Fibroblast of lung (primary cell): Measurements from ENCODE around the gene GBP2. TPM values are rescaled to one million over a fixed set of nuclear protein-coding genes. Genes with fewer than 3 reads are reported as not detected.

Experiments
- DNase-seq, 2 donors: peaks; one replicate each; pipeline versions ENCODE4 v3.0.0 to v3.0.0-alpha.2; 2010; ENCODE audit warnings: low read depth in 2 of 2
- H2AFZ ChIP-seq: 2 replicates; pipeline ENCODE4 v1.5.1; 2012; ENCODE audit warnings: low read length, control low read depth, inconsistent platforms
- H3K27ac ChIP-seq: 2 replicates; pipeline ENCODE4 v1.5.1; 2011; ENCODE audit warnings: low read length, control low read depth; ENCODE audit not compliant: insufficient read depth
- H3K27me3 ChIP-seq: 2 replicates; pipeline ENCODE4 v1.5.1; 2011; ENCODE audit warnings: mild to moderate bottlenecking, low read length; ENCODE audit not compliant: control insufficient read depth, insufficient read depth
- H3K36me3 ChIP-seq: 2 replicates; pipeline ENCODE4 v1.5.1; 2011; ENCODE audit warnings: low read length; ENCODE audit not compliant: control insufficient read depth, insufficient read depth
- H3K4me1 ChIP-seq: 2 replicates; pipeline ENCODE4 v1.5.1; 2011; ENCODE audit warnings: low read length; ENCODE audit not compliant: control insufficient read depth, insufficient read depth; ENCODE audit errors: extremely low read depth
- H3K4me2 ChIP-seq: 2 replicates; pipeline ENCODE4 v1.5.1; 2011; ENCODE audit warnings: low read length, control low read depth; ENCODE audit not compliant: insufficient read depth; ENCODE audit errors: extremely low read depth
- H3K4me3 ChIP-seq, 4 experiments: fragments of 200-600 bp in 1 of 4; sonication (generic) in 1 of 4; replicated peaks in 1 of 4; 2 replicates each; pipeline ENCODE4 v1.5.1; 2011 to 2016; ENCODE audit warnings: low read length in 4 of 4, low read depth in 3 of 4, mild to moderate bottlenecking in 3 of 4, control low read depth in 2 of 4, inconsistent platforms in 1 of 4, mixed read lengths in 1 of 4; ENCODE audit not compliant: insufficient read depth in 1 of 4; ENCODE audit errors: control extremely low read depth in 1 of 4
- H3K79me2 ChIP-seq: 2 replicates; pipeline ENCODE4 v1.5.1; 2012; ENCODE audit warnings: mild to moderate bottlenecking, low read length, inconsistent platforms; ENCODE audit not compliant: control insufficient read depth, insufficient read depth
- H3K9ac ChIP-seq: 2 replicates; pipeline ENCODE4 v1.5.1; 2011; ENCODE audit warnings: mild to moderate bottlenecking, low read length, control low read depth; ENCODE audit not compliant: insufficient read depth
- H3K9me3 ChIP-seq: 2 replicates; pipeline ENCODE4 v1.5.1; 2012; ENCODE audit warnings: low read depth, low read length; ENCODE audit not compliant: control insufficient read depth, insufficient read depth
- H4K20me1 ChIP-seq: 2 replicates; pipeline ENCODE4 v1.5.1; 2011; ENCODE audit warnings: low read length; ENCODE audit not compliant: control insufficient read depth, insufficient read depth; ENCODE audit errors: extremely low read depth
- EZH2 ChIP-seq: IDR thresholded peaks from 2 replicates; pipeline ENCODE4 v1.5.1; 2012; ENCODE audit warnings: low read length, control low read depth, mild to moderate bottlenecking; ENCODE audit errors: missing control alignments
- polyA plus RNA-seq, 2 donors: library from polyadenylated mRNA; depleted of rRNA in 1 of 2; stranded (reverse) in 1 of 2; unstranded in 1 of 2; fragments of >200 nt; gene quantifications; 2 replicates each; pipeline ENCODE4 v1.2.1, GENCODE V29; 2011 to 2012; ENCODE audit warnings: missing spikeins in 1 of 2
- total RNA-seq: library from RNA; depleted of rRNA; stranded (reverse); fragments of >200 nt; gene quantifications from 2 replicates; pipeline ENCODE4 v1.2.1, GENCODE V29; 2014
- TF ChIP-seq, protein P1 (sequence below), 2 donors: IDR thresholded peaks in 1 of 2; conservative IDR thresholded peaks in 1 of 2; 1 replicate in 1 of 2; 2 replicates in 1 of 2; pipeline ENCODE4 v1.5.1; 2011 to 2012; ENCODE audit warnings: low read length in 2 of 2, control low read depth in 1 of 2, inconsistent platforms in 1 of 2, low read depth in 1 of 2, mild to moderate bottlenecking in 1 of 2

The GBP2 gene
- total and polyA plus RNA-seq, 2 donors (not counting 1 experiment from before 2014, with no cell fraction given): 50.6 to 70.7 TPM

DNA sequence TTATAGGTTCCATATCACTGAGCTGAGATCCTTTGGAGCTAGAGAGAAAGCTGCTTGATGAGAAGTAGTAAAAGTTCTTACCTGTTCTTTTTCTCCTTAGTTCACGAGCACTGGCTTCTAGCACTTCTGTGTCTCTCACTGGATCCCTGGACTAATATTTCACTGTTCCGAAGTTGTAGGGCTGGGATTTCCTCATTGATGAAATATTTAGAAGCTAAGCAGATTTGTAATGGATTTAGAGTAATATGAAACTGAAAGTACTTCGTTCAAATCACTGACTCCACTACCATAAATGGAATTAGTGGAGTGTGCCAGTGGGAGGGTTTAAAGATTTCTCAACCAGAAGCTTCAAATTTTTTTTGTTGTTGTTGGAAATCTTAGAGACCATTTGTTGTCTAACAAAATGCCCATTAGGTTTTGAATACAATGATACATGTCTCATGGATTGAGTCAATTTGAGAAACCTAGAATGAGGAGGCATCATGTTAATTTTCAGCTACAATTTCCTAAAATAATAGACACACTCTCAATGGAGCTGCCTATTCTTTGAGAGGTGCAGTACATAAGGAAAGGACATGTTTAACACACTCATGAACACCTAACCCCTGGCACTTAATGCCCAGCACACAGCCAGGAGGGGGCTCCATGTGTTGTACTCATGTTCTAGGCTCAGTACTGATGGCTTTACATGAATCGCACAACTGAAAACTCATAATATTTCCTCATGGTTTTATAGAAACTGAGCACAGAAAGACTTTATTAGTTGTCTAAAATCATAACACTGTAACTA lies 60.6 kb downstream of the GBP2 start, which contains the start of gene GBP1:
GBP1 (minus strand) TSS at position 130 of the 790 bp plus-strand sequence. CDS start 1,974 bp downstream, outside the sequence.
- Histone ChIP-seq H4K20me1 (no peaks in the 10 kb centered on the region), H3K27me3 (no peaks in the 10 kb centered on the region), H3K4me3 (peak within 1 kb of the TSS; percentile 40 to 97 (median 63)), H3K9ac (peak within 1 kb of the TSS; percentile 51), H3K36me3 (no peaks in the 10 kb centered on the region), H3K4me1 (peaks cover 3% of the 10 kb centered on the region), H3K4me2 (peak within 1 kb of the TSS; percentile 92), H3K27ac (peak within 1 kb of the TSS; percentile 76), H3K9me3 (no peaks in the 10 kb centered on the region), H2AFZ (peak within 1 kb of the TSS; percentile 94), H3K79me2 (peaks cover 8% of the 10 kb centered on the region)
- TF ChIP-seq, protein P1, sequence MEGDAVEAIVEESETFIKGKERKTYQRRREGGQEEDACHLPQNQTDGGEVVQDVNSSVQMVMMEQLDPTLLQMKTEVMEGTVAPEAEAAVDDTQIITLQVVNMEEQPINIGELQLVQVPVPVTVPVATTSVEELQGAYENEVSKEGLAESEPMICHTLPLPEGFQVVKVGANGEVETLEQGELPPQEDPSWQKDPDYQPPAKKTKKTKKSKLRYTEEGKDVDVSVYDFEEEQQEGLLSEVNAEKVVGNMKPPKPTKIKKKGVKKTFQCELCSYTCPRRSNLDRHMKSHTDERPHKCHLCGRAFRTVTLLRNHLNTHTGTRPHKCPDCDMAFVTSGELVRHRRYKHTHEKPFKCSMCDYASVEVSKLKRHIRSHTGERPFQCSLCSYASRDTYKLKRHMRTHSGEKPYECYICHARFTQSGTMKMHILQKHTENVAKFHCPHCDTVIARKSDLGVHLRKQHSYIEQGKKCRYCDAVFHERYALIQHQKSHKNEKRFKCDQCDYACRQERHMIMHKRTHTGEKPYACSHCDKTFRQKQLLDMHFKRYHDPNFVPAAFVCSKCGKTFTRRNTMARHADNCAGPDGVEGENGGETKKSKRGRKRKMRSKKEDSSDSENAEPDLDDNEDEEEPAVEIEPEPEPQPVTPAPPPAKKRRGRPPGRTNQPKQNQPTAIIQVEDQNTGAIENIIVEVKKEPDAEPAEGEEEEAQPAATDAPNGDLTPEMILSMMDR (conservative IDR thresholded peaks at IDR 0.05 in 1 of 2, IDR thresholded peaks at IDR 0.05 in 1 of 2; ENCODE audit: low read depth in 1 of 2, low read length in 2 of 2): no peak
- TF ChIP-seq EZH2: no peak
- DNase-seq: peak; percentile 88 to 96

DNA sequence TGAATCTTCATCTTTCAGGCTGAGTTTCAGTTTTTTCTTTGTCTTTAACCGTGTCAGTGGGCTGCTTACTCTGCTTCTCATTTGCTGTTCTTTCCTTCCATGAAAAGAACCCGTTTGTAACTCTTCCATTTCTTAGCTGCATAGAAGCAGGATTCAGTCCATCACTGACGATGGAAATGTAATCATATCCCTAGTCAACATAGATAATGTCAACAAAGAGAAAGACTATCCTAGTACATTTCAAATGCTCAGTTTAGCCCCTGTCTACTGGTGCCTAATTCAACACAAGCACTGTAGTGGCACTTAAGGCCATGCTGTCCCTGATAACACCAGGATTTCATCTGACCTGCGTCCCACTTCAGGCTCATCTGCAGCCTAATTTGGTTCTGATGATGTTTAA lies 61.3 kb downstream of the GBP2 start:
- no peaks in the 10 kb centered on the region for H3K36me3 ChIP-seq
- H3K9ac ChIP-seq: peak overlapping the region; percentile 51
- H3K4me2 ChIP-seq: peak overlapping the region; percentile 90
- TF ChIP-seq, protein P1 (conservative IDR thresholded peaks at IDR 0.05 in 1 of 2, IDR thresholded peaks at IDR 0.05 in 1 of 2; ENCODE audit: low read depth in 1 of 2, low read length in 2 of 2): no peak
- no peak for TF ChIP-seq EZH2
- peaks cover 3% of the 10 kb centered on the region for H3K4me1 ChIP-seq
- peak overlapping the region; percentile 40 to 97 (median 63) for H3K4me3 ChIP-seq
- H3K79me2 ChIP-seq: peaks cover 8% of the 10 kb centered on the region
- no peaks in the 10 kb centered on the region for H4K20me1 ChIP-seq
- H2AFZ ChIP-seq: peak overlapping the region; percentile 25
- peak in 1 of 2 donors; percentile 36 for DNase-seq
- H3K9me3 ChIP-seq: no peaks in the 10 kb centered on the region
- peak overlapping the region; percentile 28 for H3K27ac ChIP-seq
- H3K27me3 ChIP-seq: no peaks in the 10 kb centered on the region

DNA sequence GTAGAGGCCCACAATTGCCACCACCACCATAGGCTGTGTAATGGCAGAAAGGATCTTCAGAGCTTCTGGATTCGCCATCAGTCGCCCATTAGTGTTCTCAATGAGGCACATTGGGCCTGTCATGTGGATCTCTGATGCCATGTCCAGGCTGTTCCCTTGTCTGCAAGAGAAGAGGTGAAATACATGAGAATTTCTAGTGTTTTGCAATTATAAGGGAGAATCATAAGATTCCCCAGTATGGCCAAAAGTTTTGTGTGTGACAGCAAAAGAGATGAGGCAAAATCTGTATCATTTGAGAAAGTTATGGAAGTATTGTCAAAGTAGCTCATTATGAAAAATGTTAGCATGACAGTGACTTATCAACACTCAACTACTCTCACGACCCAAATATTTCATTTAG lies 62.8 kb downstream of the GBP2 start:
- Histone ChIP-seq H3K9me3 (no peaks in the 10 kb centered on the region), H3K4me3 (peak overlapping the region in 2 of 4 experiments; percentile 70 to 97), H3K79me2 (peaks cover 8% of the 10 kb centered on the region), H2AFZ (no peak overlapping the region), H3K36me3 (peaks cover 3% of the 10 kb centered on the region), H4K20me1 (no peaks in the 10 kb centered on the region), H3K4me2 (no peak overlapping the region), H3K27me3 (no peaks in the 10 kb centered on the region), H3K4me1 (peaks cover 3% of the 10 kb centered on the region), H3K9ac (no peak overlapping the region), H3K27ac (no peak overlapping the region)
- no peak for DNase-seq
- no peak for TF ChIP-seq EZH2
- TF ChIP-seq, protein P1 (conservative IDR thresholded peaks at IDR 0.05 in 1 of 2, IDR thresholded peaks at IDR 0.05 in 1 of 2; ENCODE audit: low read depth in 1 of 2, low read length in 2 of 2): no peak
